ENCODE data around the gene INHA.

Gene INHA

DNA sequence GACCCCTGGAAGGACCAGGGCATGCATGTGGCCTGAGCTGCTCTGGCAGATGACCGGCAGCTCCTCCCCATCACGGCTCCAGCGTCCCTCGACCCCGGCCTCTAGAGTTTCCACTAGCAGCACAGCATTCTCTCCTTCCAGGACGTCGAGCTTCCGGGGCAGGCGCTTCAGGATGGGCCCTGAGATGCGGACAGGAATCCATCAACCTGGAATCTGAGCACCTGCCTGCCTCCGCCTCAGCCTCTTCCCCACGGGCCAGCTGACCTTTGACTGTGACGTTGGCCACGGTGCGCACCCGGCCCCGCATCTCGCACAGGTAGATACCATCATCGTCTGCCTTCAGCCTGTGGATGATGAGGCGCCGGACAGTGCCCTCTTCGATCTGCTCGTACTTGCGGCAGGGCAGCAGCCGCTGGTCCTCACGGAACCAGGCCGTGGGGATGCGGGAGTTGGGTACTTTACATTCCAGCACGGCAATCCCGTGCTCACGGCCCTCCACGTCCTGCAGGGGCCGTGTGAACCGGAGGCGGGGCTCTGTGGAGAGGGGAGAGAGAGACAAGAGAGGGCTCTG is 4.2 kb upstream of the INHA start:
- TF ChIP-seq, protein P1, sequence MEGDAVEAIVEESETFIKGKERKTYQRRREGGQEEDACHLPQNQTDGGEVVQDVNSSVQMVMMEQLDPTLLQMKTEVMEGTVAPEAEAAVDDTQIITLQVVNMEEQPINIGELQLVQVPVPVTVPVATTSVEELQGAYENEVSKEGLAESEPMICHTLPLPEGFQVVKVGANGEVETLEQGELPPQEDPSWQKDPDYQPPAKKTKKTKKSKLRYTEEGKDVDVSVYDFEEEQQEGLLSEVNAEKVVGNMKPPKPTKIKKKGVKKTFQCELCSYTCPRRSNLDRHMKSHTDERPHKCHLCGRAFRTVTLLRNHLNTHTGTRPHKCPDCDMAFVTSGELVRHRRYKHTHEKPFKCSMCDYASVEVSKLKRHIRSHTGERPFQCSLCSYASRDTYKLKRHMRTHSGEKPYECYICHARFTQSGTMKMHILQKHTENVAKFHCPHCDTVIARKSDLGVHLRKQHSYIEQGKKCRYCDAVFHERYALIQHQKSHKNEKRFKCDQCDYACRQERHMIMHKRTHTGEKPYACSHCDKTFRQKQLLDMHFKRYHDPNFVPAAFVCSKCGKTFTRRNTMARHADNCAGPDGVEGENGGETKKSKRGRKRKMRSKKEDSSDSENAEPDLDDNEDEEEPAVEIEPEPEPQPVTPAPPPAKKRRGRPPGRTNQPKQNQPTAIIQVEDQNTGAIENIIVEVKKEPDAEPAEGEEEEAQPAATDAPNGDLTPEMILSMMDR (IDR thresholded peaks at IDR 0.05; ENCODE audit: insufficient read depth, low read length, poor library complexity, severe bottlenecking), result no peak
- no peak for TF ChIP-seq EZH2phosphoT487 (conservative IDR thresholded peaks at IDR 0.05; ENCODE audit: low read length)
- Histone ChIP-seq H3K9me2 (replicated peaks; ENCODE audit: insufficient read depth, low read length) (no peaks in the 10 kb centered on the region), H3F3A (ENCODE audit: insufficient read depth) (no peaks in the 10 kb centered on the region), H3K9ac (ENCODE audit: low read length) (no peak overlapping the region), H3K36me3 (ENCODE audit: low read length) (no peaks in the 10 kb centered on the region), H3K4me2 (ENCODE audit: low read depth, low read length, poor library complexity, severe bottlenecking) (no peak overlapping the region), H3K9me3 (ENCODE audit: insufficient read depth, low read length) (no peaks in the 10 kb centered on the region), H2AFZ (ENCODE audit: low read depth, low read length, severe bottlenecking) (no peak overlapping the region), H3K27me3 (ENCODE audit: low read length) (no peaks in the 10 kb centered on the region), H3K4me3 (ENCODE audit: insufficient read depth, low read length, poor library complexity, severe bottlenecking) (no peak overlapping the region), H4K20me1 (ENCODE audit: low read depth, low read length) (no peaks in the 10 kb centered on the region), H3K27ac (ENCODE audit: low read depth, low read length) (no peak overlapping the region), H3K79me2 (ENCODE audit: insufficient read depth, low read length) (no peaks in the 10 kb centered on the region)

GRCh38 chr2:219569041-219569440 is 3.1 kb upstream of the INHA start:
- Histone ChIP-seq H3K36me3 (ENCODE audit: low read length) (no peaks in the 10 kb centered on the region), H3K9ac (ENCODE audit: low read length) (no peak overlapping the region)

GRCh38 chr2:219569635-219570034 is 2.5 kb upstream of the INHA start:
- no peaks in the 10 kb centered on the region for H3K36me3 ChIP-seq (ENCODE audit: low read length)
- H3K79me2 ChIP-seq (ENCODE audit: insufficient read depth, low read length), result no peaks in the 10 kb centered on the region
- H3K27me3 ChIP-seq (ENCODE audit: low read length), result no peaks in the 10 kb centered on the region
- no peaks in the 10 kb centered on the region for H4K20me1 ChIP-seq (ENCODE audit: low read depth, low read length)
- H3K9me2 ChIP-seq (replicated peaks; ENCODE audit: insufficient read depth, low read length), result no peaks in the 10 kb centered on the region
- TF ChIP-seq, protein P1 (IDR thresholded peaks at IDR 0.05; ENCODE audit: insufficient read depth, low read length, poor library complexity, severe bottlenecking), result no peak
- TF ChIP-seq EZH2phosphoT487 (conservative IDR thresholded peaks at IDR 0.05; ENCODE audit: low read length), result no peak
- no peaks in the 10 kb centered on the region for H3K9me3 ChIP-seq (ENCODE audit: insufficient read depth, low read length)
- no peak overlapping the region for H3K4me3 ChIP-seq (ENCODE audit: insufficient read depth, low read length, poor library complexity, severe bottlenecking)
- H3K9ac ChIP-seq (ENCODE audit: low read length), result no peak overlapping the region
- H2AFZ ChIP-seq (ENCODE audit: low read depth, low read length, severe bottlenecking), result no peak overlapping the region
- no peak overlapping the region for H3K27ac ChIP-seq (ENCODE audit: low read depth, low read length)
- no peak overlapping the region for H3K4me2 ChIP-seq (ENCODE audit: low read depth, low read length, poor library complexity, severe bottlenecking)
- H3F3A ChIP-seq (ENCODE audit: insufficient read depth), result no peaks in the 10 kb centered on the region

More at GRCh38 chr2:219569041-219569440, 3.1 kb upstream of the INHA start:
- H3K9me3 ChIP-seq (ENCODE audit: insufficient read depth, low read length), result no peaks in the 10 kb centered on the region
- H3K4me3 ChIP-seq (ENCODE audit: insufficient read depth, low read length, poor library complexity, severe bottlenecking), result no peak overlapping the region
- no peaks in the 10 kb centered on the region for H3F3A ChIP-seq (ENCODE audit: insufficient read depth)
- TF ChIP-seq, protein P1 (IDR thresholded peaks at IDR 0.05; ENCODE audit: insufficient read depth, low read length, poor library complexity, severe bottlenecking), result no peak
- TF ChIP-seq EZH2phosphoT487 (conservative IDR thresholded peaks at IDR 0.05; ENCODE audit: low read length), result no peak
- H3K9me2 ChIP-seq (replicated peaks; ENCODE audit: insufficient read depth, low read length), result no peaks in the 10 kb centered on the region
- H3K4me2 ChIP-seq (ENCODE audit: low read depth, low read length, poor library complexity, severe bottlenecking), result no peak overlapping the region
- H3K27me3 ChIP-seq (ENCODE audit: low read length), result no peaks in the 10 kb centered on the region
- no peaks in the 10 kb centered on the region for H3K79me2 ChIP-seq (ENCODE audit: insufficient read depth, low read length)
- no peaks in the 10 kb centered on the region for H4K20me1 ChIP-seq (ENCODE audit: low read depth, low read length)
- H3K27ac ChIP-seq (ENCODE audit: low read depth, low read length), result no peak overlapping the region
- no peak overlapping the region for H2AFZ ChIP-seq (ENCODE audit: low read depth, low read length, severe bottlenecking)
